Middle frontal gyrus (tissue), 1 donor: ENCODE results near the gene PTK6.
"Not testable (repeated sequence)": the region's sequence is repeated elsewhere in the genome, so short reads cannot be mapped to it uniquely, and the experiment has no call there.

ENCODE experiments used
- DNase-seq: peaks from one replicate; pipeline ENCODE4 v3.0.0-alpha.2; 2015; ENCODE audit warnings: low spot score; ENCODE audit errors: extremely low spot score

Gene PTK6

DNA sequence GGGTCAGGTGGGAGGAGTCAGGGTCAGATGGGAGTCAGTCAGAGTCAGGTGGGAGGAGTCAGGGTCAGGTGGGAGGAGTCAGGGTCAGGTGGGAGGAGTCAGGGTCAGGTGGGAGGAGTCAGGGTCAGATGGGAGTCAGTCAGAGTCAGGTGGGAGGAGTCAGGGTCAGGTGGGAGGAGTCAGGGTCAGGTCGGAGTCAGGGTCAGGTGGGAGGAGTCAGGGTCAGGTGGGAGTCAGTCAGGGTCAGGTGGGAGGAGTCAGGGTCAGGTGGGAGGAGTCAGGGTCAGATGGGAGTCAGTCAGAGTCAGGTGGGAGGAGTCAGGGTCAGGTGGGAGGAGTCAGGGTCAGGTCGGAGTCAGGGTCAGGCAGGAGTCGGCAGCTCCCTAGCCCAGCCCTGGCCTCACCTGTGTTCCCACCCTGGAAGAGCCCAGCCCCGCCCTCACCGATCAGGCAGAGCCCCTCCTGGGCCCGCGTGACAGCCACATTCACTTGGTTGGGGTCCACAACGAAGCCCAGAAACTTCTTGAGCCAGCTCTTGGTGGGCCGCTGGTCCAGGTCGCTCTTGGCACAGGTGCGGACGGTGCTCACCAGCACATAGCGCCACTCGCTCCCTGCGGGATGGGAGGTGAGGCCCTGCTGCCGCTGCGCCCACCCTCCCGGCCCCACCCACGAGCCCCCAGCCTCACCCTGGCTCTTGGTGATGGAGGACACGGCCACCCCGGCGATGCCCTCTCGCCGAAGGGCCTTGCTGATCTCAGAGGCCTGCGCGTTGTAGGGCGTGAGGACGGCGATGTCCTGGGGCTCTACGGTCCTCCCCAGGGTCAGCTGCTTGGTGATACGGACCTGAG is 22.5 kb upstream of the PTK6 start:
- DNase-seq, result not testable (repeated sequence)

GRCh38 chr20:63558804-63559484 is 21.8 kb upstream of the PTK6 start:
- no peak for DNase-seq

GRCh38 chr20:63557481-63557891 is 20.3 kb upstream of the PTK6 start:
- no peak for DNase-seq

DNA sequence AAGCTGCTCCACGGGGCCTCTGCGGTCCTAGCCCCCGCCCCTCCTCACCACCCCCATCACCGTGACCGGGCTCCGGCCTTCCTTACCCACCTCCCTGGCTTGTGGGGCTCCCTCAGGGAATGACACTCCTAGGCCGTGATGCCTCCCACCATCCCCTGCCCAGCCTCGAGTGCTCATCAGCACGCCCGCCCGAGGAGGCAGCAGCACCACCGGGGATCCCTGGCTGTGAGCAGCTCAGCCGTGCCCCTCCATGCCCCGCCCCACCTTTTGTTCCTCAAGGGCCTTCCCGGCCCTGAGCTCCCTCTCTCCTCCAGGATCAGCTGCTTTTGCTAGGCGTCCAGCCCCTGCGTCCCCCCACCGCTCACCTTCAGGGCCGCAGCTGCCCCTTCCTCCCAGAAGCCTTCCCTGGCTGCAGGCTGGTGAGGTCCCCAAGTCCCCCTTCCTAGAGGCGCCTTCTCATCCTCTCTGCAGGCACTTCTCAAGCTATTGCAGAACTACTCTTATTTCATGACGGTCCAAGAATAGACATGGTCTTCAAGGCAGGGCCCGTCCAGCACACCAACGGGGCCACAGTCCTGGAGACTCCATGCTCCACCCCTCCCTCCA is 19.8 kb upstream of the PTK6 start:
- DNase-seq, result no peak

DNA sequence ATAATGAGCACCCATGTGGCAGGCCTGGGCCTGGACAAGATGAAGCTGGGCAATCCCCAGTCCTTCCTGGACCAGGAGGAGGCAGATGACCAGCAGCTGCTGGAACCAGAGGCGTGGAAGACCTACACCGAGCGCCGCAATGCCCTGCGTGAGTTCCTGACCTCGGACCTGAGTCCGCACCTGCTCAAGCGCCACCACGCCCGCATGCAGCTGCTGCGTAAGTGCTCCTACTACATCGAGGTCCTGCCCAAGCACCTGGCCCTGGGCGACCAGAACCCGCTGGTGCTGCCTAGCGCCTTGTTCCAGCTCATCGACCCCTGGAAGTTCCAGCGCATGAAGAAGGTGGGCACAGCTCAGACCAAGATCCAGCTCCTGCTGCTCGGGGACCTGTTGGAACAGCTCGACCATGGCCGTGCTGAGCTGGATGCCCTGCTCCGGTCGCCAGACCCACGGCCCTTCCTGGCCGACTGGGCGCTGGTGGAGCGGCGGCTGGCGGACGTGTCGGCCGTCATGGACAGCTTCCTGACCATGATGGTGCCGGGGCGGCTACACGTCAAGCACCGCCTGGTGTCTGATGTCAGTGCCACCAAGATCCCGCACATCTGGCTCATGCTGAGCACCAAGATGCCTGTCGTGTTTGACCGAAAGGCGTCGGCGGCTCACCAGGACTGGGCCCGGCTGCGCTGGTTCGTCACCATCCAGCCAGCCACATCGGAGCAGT is 18.6 kb upstream of the PTK6 start:
- no peak for DNase-seq

GRCh38 chr20:63554361-63555278 is 17.4 kb upstream of the PTK6 start:
- no peak for DNase-seq

DNA sequence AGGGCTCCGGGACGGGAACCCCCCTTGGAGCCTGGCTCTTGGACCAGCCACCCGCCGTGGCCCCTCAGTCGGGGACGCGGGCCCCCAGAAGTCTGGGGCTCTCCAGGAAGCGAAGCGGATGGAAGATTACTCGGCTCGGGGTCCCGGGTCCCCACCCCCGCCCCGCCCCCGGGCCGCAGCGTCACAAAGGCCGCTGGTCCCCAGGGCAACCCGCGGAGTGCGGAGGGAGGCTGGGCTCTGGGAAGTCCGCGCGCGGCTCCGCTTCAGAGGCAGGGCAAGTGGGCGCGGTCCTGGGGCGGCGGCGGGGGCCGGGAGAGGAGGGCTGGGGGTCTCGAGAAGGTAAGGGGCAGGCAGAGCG is 16.7 kb upstream of the PTK6 start, which contains the start of gene FNDC11:
Gene FNDC11 (plus strand): TSS at position 227 of the 358 bp plus-strand sequence. CDS start 1,505 bp downstream, outside the sequence.
- DNase-seq, result no peak

GRCh38 chr20:63553251-63553932 is 16.2 kb upstream of the PTK6 start:
- no peak for DNase-seq

GRCh38 chr20:63552481-63553249 is 15.5 kb upstream of the PTK6 start:
- no peak for DNase-seq

GRCh38 chr20:63551068-63551467 is 13.9 kb upstream of the PTK6 start:
- no peak for DNase-seq

- no peak for DNase-seq
These were observed 12.6 kb upstream of the PTK6 start for GRCh38 chr20:63549679-63550282.

- no peak for DNase-seq
These were observed 11.8 kb upstream of the PTK6 start for GRCh38 chr20:63549019-63549418.

DNA sequence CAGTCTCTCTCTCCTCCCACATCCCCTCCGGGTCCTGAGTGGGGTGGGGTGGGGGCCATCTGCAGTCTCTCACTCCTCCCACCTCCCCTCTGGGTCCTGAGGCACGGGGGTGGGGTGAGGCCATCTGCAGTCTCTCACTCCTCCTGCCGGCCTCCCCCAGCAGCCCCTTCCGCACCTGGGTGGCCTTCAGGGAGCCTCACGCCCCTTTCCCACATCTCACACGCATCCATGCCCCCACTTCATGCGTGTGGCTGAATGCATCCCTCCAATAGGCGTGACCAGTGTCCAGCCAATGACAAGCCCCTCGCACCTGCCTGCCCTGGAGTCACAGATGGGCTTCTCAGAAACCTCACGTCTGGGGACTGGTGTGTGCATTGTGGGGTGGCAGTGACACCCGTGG is 11.4 kb upstream of the PTK6 start:
- no peak for DNase-seq

- no peak for DNase-seq
These were observed 10.7 kb upstream of the PTK6 start, which contains the start of gene SRMS for GRCh38 chr20:63547725-63548480. Gene SRMS, minus strand, starts transcription at chr20:63547749. Its CDS starts 286 bp downstream, at chr20:63547463.

DNA sequence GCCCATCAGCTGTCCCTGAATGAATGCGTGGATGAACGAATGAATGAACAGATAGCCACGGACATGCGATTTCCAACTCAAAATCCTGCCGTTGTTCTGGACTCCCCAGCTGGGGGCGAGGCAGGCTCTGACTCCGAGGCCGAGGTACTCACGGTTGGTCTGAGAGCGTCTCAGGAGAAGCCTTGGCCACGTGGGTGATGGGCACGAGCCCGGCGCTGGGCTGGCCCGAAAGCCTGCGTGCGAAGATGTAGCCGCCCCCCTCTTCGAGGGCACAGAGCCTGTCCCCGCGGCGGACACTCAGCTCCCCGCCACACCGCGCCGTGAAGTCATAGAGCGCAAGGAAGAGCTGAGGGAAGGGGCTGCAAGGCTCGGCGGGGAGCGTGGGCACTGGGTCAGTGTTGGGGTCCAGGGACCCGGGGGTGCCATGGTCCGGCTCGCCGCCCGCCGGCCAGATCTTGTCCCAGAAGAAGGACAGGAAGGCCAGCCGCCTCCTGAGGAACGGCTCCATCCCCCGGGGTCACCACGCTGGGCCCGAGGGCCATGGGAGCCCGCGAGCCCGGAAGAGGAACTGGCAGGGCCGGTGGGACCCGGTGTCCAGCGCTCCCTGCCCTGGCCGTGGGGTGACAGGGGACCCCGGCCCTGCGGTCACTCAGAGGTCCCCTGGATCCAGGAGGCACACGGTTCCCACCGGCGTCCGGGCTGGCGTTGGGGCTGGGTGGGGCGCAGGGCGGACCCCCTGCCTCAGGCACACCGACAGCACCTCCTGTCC is 10.0 kb upstream of the PTK6 start:
- DNase-seq, result no peak

GRCh38 chr20:63546256-63546955 is 9.2 kb upstream of the PTK6 start:
- no peak for DNase-seq

GRCh38 chr20:63545814-63546213 is 8.6 kb upstream of the PTK6 start:
- DNase-seq, result no peak
